GM12891 (cell line): ENCODE measurements around the gene TDRD12.
"Not testable (repeated sequence)": the region's sequence is repeated elsewhere in the genome, so short reads cannot be mapped to it uniquely, and the experiment has no call there.

ENCODE experiments used
- POLR2A ChIP-seq: IDR thresholded peaks from 2 replicates; pipeline ENCODE4 v1.6.1; 2011; ENCODE audit warnings: low read depth, low read length, control low read depth
- POLR2AphosphoS5 ChIP-seq: IDR thresholded peaks from 2 replicates; pipeline ENCODE4 v1.6.1; 2011; ENCODE audit warnings: low read depth, low read length, control low read depth
- POU2F2 ChIP-seq: IDR thresholded peaks from 2 replicates; pipeline ENCODE4 v1.6.1; 2011; ENCODE audit warnings: low read depth, mild to moderate bottlenecking, control low read depth, low read length, moderate library complexity
- TAF1 ChIP-seq: IDR thresholded peaks from 2 replicates; pipeline ENCODE4 v1.6.1; 2011; ENCODE audit warnings: low read depth, low read length, control low read depth

DNA sequence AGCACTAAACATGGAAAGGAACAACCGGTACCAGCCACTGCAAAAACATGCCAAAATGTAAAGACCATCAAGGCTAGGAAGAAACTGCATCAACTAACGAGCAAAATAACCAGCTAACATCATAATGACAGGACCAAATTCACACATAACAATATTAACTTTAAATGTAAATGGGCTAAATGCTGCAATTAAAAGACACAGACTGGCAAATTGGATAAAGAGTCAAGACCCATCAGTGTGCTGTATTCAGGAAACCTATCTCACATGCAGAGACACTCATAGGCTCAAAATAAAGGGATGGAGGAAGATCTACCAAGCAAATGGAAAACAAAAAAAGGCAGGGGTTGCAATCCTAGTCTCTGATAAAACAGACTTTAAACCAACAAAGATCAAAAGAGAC, 128.5 kb downstream of the TDRD12 start:
- TF ChIP-seq POU2F2, TAF1, POLR2A, POLR2AphosphoS5: not testable (repeated sequence)
